H1 (cell line): ENCODE measurements around the gene MYBPC1. TPM values are rescaled to one million over a fixed set of nuclear protein-coding genes. Genes with fewer than 3 reads are reported as not detected.

Source experiments
- CTCF ChIA-PET: fragments of 300-600 bp; sonication (Branson Sonifier 250); formaldehyde crosslinking; loops from one replicate; lab custom pipeline; 2021; ENCODE audit not compliant: partially characterized antibody; lab: Charles Lee
- POLR2A ChIA-PET: fragments of 300-600 bp; sonication (Branson Sonifier 250); formaldehyde crosslinking; loops from one replicate; lab custom pipeline; 2021; ENCODE audit warnings: inconsistent platforms; ENCODE audit not compliant: partially characterized antibody; lab: Charles Lee
- DNase-seq, 2 experiments: peaks; one replicate each; pipeline versions ENCODE4 v3.0.0 to v3.0.0-alpha.2; 2010 to 2022; ENCODE audit warnings: low spot score in 2 of 2, low read depth in 1 of 2, mixed read lengths in 1 of 2
- FAIRE-seq: peaks from 2 replicates; lab custom pipeline; 2011; peaks lifted over from hg19 to GRCh38; lab: Jason Lieb, UNC
- H2AFZ ChIP-seq: 2 replicates; pipeline ENCODE4 v1.8.1; 2012; ENCODE audit warnings: low read length, inconsistent platforms
- H2AK5ac ChIP-seq: 2 replicates; pipeline ENCODE4 v1.6.1; 2013; ENCODE audit warnings: low read depth, low read length
- H2BK120ac ChIP-seq: replicated peaks from 2 replicates; pipeline ENCODE3; 2013; ENCODE audit warnings: low read depth, low read length, inconsistent platforms
- H2BK12ac ChIP-seq: 2 replicates; pipeline ENCODE4 v1.6.1; 2013; ENCODE audit warnings: low read depth, low read length
- H2BK15ac ChIP-seq: 2 replicates; pipeline ENCODE4 v1.6.1; 2013; ENCODE audit warnings: low read length
- H2BK20ac ChIP-seq: 2 replicates; pipeline ENCODE4 v1.6.1; 2013; ENCODE audit warnings: low read length
- H2BK5ac ChIP-seq: 2 replicates; pipeline ENCODE4 v1.6.1; 2013; ENCODE audit warnings: low read depth, low read length
- H3K14ac ChIP-seq: 2 replicates; pipeline ENCODE4 v1.6.1; 2013; ENCODE audit warnings: inconsistent platforms; ENCODE audit not compliant: insufficient read length
- H3K18ac ChIP-seq: 2 replicates; pipeline ENCODE4 v1.6.1; 2013; ENCODE audit warnings: low read length; ENCODE audit errors: extremely low read depth
- H3K23ac ChIP-seq: 2 replicates; pipeline ENCODE4 v1.6.1; 2013; ENCODE audit warnings: inconsistent platforms; ENCODE audit not compliant: insufficient read length
- H3K23me2 ChIP-seq: 2 replicates; pipeline ENCODE4 v1.6.1; 2013; ENCODE audit warnings: low read depth, low read length
- H3K27ac ChIP-seq: 2 replicates; pipeline ENCODE4 v1.6.1; 2011; ENCODE audit warnings: low read depth, low read length, inconsistent platforms
- H3K27me3 ChIP-seq, 4 experiments: replicated peaks in 1 of 4; 1 replicate in 1 of 4; 2 replicates in 3 of 4; pipeline versions ENCODE4 v1.6.1 to v1.8.1; 2011 to 2013; ENCODE audit warnings: low read length in 3 of 4, mild to moderate bottlenecking in 3 of 4, inconsistent platforms in 2 of 4, mixed read lengths in 2 of 4, moderate library complexity in 1 of 4; ENCODE audit not compliant: control insufficient read depth in 3 of 4, insufficient read depth in 3 of 4; ENCODE audit errors: extremely low read depth in 1 of 4
- H3K36me3 ChIP-seq, 4 experiments: 2 replicates each; pipeline versions ENCODE4 v1.6.1 to v1.8.1; 2011 to 2013; ENCODE audit warnings: mild to moderate bottlenecking in 4 of 4, low read length in 3 of 4, moderate library complexity in 2 of 4, control low read depth in 1 of 4, inconsistent platforms in 1 of 4; ENCODE audit not compliant: insufficient read depth in 4 of 4, control insufficient read depth in 2 of 4
- H3K4ac ChIP-seq: replicated peaks from 2 replicates; pipeline ENCODE3; 2013; ENCODE audit warnings: low read length, low read depth, mixed read lengths, inconsistent platforms; ENCODE audit not compliant: insufficient read length
- H3K4me1 ChIP-seq, 4 experiments: replicated peaks in 1 of 4; 1 replicate in 1 of 4; 2 replicates in 3 of 4; pipeline versions ENCODE4 v1.6.1 to v1.8.1; 2011 to 2013; ENCODE audit warnings: low read length in 3 of 4, inconsistent platforms in 2 of 4, mixed read lengths in 1 of 4; ENCODE audit not compliant: insufficient read depth in 4 of 4, control insufficient read depth in 3 of 4
- H3K4me2 ChIP-seq, 2 experiments: 2 replicates each; pipeline versions ENCODE4 v1.6.1 to v1.8.1; 2011 to 2013; ENCODE audit warnings: low read depth in 2 of 2, low read length in 2 of 2, control low read depth in 1 of 2, inconsistent platforms in 1 of 2, mild to moderate bottlenecking in 1 of 2; ENCODE audit not compliant: insufficient read depth in 1 of 2
- H3K4me3 ChIP-seq, 4 experiments: fragments of 200-600, 300-600 bp in 1 of 4; sonication (generic), shearing (Covaris generic), sonication (Bioruptor Twin) in 1 of 4; 2 replicates each; pipeline versions ENCODE4 v1.5.1 to v1.8.1; 2011 to 2016; ENCODE audit warnings: low read length in 4 of 4, low read depth in 3 of 4, control low read depth in 2 of 4, inconsistent platforms in 2 of 4, mild to moderate bottlenecking in 2 of 4, mixed read lengths in 1 of 4, moderate library complexity in 1 of 4; ENCODE audit not compliant: insufficient read depth in 2 of 4; ENCODE audit errors: extremely low read depth in 1 of 4
- H3K56ac ChIP-seq: replicated peaks from 2 replicates; pipeline ENCODE3; 2013; ENCODE audit warnings: low read depth, mild to moderate bottlenecking, mixed read lengths, low read length, inconsistent platforms; ENCODE audit not compliant: insufficient read length
- H3K79me1 ChIP-seq: 2 replicates; pipeline ENCODE4 v1.6.1; 2013; ENCODE audit warnings: low read depth, low read length, control low read depth
- H3K79me2 ChIP-seq, 2 experiments: 2 replicates each; pipeline versions ENCODE4 v1.6.1 to v1.8.1; 2012 to 2013; ENCODE audit warnings: low read length in 2 of 2, mild to moderate bottlenecking in 2 of 2, inconsistent platforms in 1 of 2; ENCODE audit not compliant: insufficient read depth in 2 of 2, control insufficient read depth in 1 of 2
- H3K9ac ChIP-seq, 4 experiments: replicated peaks in 1 of 4; 1 replicate in 1 of 4; 2 replicates in 3 of 4; pipeline versions ENCODE4 v1.6.1 to v1.8.1; 2011 to 2013; ENCODE audit warnings: low read depth in 3 of 4, low read length in 3 of 4, control low read depth in 2 of 4, mild to moderate bottlenecking in 2 of 4, moderate library complexity in 2 of 4, inconsistent platforms in 1 of 4; ENCODE audit errors: extremely low read depth in 1 of 4
- H3K9me3 ChIP-seq, 2 experiments: 2 replicates each; pipeline versions ENCODE4 v1.6.1 to v1.8.1; 2012 to 2013; ENCODE audit warnings: mild to moderate bottlenecking in 2 of 2, moderate library complexity in 2 of 2, control low read depth in 1 of 2, inconsistent platforms in 1 of 2, low read depth in 1 of 2, low read length in 1 of 2, mixed read lengths in 1 of 2; ENCODE audit not compliant: insufficient read depth in 2 of 2
- H4K20me1 ChIP-seq, 2 experiments: replicated peaks in 1 of 2; 2 replicates each; pipeline versions ENCODE3 to v1.8.1; 2011 to 2013; ENCODE audit warnings: inconsistent platforms in 2 of 2, low read length in 2 of 2, mild to moderate bottlenecking in 1 of 2; ENCODE audit not compliant: insufficient read depth in 2 of 2, control insufficient read depth in 1 of 2
- H4K5ac ChIP-seq: 2 replicates; pipeline ENCODE4 v1.6.1; 2013; ENCODE audit warnings: low read length, low read depth, mixed read lengths, inconsistent platforms; ENCODE audit not compliant: insufficient read length
- H4K8ac ChIP-seq: 2 replicates; pipeline ENCODE4 v1.8.0; 2013; ENCODE audit warnings: mild to moderate bottlenecking, moderate library complexity, low read length, inconsistent platforms; ENCODE audit not compliant: insufficient read depth; ENCODE audit errors: extremely low read depth
- H4K91ac ChIP-seq: replicated peaks from 2 replicates; pipeline ENCODE3; 2013; ENCODE audit warnings: low read length, mixed read lengths, inconsistent platforms; ENCODE audit not compliant: insufficient read length
- CBX8 ChIP-seq: fragments of 300-800, 300-1000 bp; sonication (generic); IDR thresholded peaks from 2 replicates; pipeline ENCODE4 v1.7.1; 2016; ENCODE audit warnings: low read depth, low read length, borderline replicate concordance
- CHD1 ChIP-seq: IDR thresholded peaks from 2 replicates; pipeline ENCODE4 v1.6.1; 2012; ENCODE audit warnings: low read depth, low read length, improper control_type of control experiment
- CREB1 ChIP-seq: IDR thresholded peaks from 2 replicates; pipeline ENCODE4 v1.6.1; 2012; ENCODE audit warnings: inconsistent platforms
- NANOG ChIP-seq: IDR thresholded peaks from 2 replicates; pipeline ENCODE4 v1.6.1; 2011; ENCODE audit warnings: low read length, low read depth, mild to moderate bottlenecking, inconsistent platforms; ENCODE audit not compliant: insufficient read depth, poor library complexity, severe bottlenecking
- USF2 ChIP-seq: IDR thresholded peaks from 2 replicates; pipeline ENCODE4 v1.6.1; 2011; ENCODE audit warnings: low read length, improper control_type of control experiment
- WGBS, 2 experiments: shearing (Covaris generic) in 1 of 2; methylation state at CpG; one replicate each; pipeline versions ENCODE4 v1.1.6 to v1.1.7; 2013 to 2015; ENCODE audit warnings: low lambda C conversion rate in 2 of 2, mixed read lengths in 2 of 2, inconsistent platforms in 1 of 2, low coverage in 1 of 2, missing lambda C conversion rate in 1 of 2; ENCODE audit not compliant: insufficient replicate concordance in 2 of 2, insufficient coverage in 1 of 2, insufficient read length in 1 of 2; ENCODE audit errors: extremely low coverage in 1 of 2, missing lambda C conversion rate in 1 of 2; 5-methylcytosine and 5-hydroxymethylcytosine counted together
- polyA plus RNA-seq, 7 experiments: library from polyadenylated mRNA; depleted of rRNA in 3 of 7; stranded (reverse) in 5 of 7; unstranded in 2 of 7; fragments of >200 nt in 5 of 7; fragments of 200-250 nt in 2 of 7; gene quantifications; 1 replicate in 5 of 7; 2 replicates in 1 of 7; 4 replicates in 1 of 7; pipeline versions ENCODE4 v1.2.1 to v1.2.3, GENCODE V29; 2011 to 2013; ENCODE audit warnings: missing spikeins in 2 of 7, mixed read lengths in 2 of 7
- total RNA-seq: library from RNA; stranded (reverse); fragmentation: NEBNext Ultra II Directional; extraction: Animal tissue kit (Norgen Biotek cat#: 25700); gene quantifications from 2 replicates; pipeline ENCODE4 v1.2.1, GENCODE V29; 2021

The MYBPC1 gene
- total and polyA plus RNA-seq, 2 of the 8 experiments (the other 6 are each of a cell fraction or from before 2014, with no cell fraction given), result not detected

- Histone ChIP-seq H2AFZ (no peak overlapping the region), H3K27me3 (no peaks in the 10 kb centered on the region), H3K14ac (no peak overlapping the region), H2AK5ac (no peak overlapping the region), H3K56ac (no peak overlapping the region), H2BK5ac (no peak overlapping the region), H3K79me1 (no peaks in the 10 kb centered on the region), H3K79me2 (no peaks in the 10 kb centered on the region), H3K36me3 (no peaks in the 10 kb centered on the region), H3K23me2 (no peaks in the 10 kb centered on the region), H2BK20ac (no peak overlapping the region), H2BK12ac (no peak overlapping the region), H3K4ac (no peak overlapping the region), H2BK120ac (no peak overlapping the region), H3K4me3 (no peak overlapping the region), H3K9me3 (no peaks in the 10 kb centered on the region), H4K8ac (no peak overlapping the region), H3K27ac (no peak overlapping the region), H4K5ac (no peak overlapping the region), H3K23ac (no peak overlapping the region), H2BK15ac (no peak overlapping the region), H3K4me2 (no peak overlapping the region), H3K18ac (no peak overlapping the region), H4K91ac (no peak overlapping the region), H3K9ac (no peak overlapping the region), H4K20me1 (no peaks in the 10 kb centered on the region), H3K4me1 (no peaks in the 10 kb centered on the region)
- ChIA-PET POLR2A (no interaction called here), CTCF (no interaction called here)
- 91% methylated on average over 2 of the region's 2 CpGs; no CpG with 5 or more reads in 1 of the 2 experiments for WGBS, 2 experiments
- DNase-seq, result no peak
- no peak for FAIRE-seq
- TF ChIP-seq CREB1, result no peak
- no peak for TF ChIP-seq CHD1
- no peak for TF ChIP-seq NANOG
- no peak for TF ChIP-seq CBX8
- no peak for TF ChIP-seq USF2
Measured at GRCh38 chr12:101619026-101619786, 24.4 kb downstream of the MYBPC1 start.
